ENCODE results near the gene RBP5. TPM values are rescaled to one million over a fixed set of nuclear protein-coding genes. Genes with fewer than 3 reads are reported as not detected.
A peak's percentile ranks its signal among the peaks of the same experiment; 100 is the strongest.

RBP5 gene, protein sequence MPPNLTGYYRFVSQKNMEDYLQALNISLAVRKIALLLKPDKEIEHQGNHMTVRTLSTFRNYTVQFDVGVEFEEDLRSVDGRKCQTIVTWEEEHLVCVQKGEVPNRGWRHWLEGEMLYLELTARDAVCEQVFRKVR
- total RNA-seq (2021) (not detected in 2 replicates), Bru-seq, nascent RNA (percentile 12 among the genes with signal in this experiment), BruChase-seq, experiment 1, labeled RNA remaining after a 2-hour chase (percentile 12 among the genes with signal in this experiment), BruChase-seq, experiment 2, labeled RNA remaining after a 6-hour chase (not detected)
- long read RNA-seq = 0 reads

DNA sequence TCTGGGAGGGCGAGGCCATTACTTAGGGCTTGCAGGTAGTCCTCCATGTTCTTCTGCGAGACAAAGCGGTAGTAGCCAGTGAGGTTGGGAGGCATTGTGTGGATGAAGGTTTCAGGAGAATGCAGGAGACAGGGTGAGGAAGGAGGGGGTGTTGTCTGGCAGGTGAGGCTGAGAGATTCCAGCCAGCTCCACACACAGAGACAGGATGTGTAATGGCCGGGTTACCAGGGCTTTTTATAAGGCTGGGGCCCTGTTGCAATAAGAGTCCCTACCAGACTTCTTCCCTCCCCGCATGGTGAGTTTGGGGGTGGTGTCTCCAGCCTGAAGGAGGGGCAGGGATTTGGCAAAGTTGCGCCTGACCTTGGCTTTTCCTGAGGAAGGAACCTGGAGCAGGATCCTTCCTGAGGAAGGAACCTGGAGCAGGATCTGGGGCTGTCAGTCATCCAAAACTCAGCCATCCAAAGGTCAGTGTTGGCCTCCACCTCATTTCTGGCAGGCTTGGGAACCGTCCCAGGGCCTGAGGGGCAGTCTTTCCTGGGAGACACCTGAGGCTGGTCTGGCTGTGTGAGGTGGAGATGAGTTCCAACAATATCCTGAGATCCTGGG, at the start of gene RBP5:
Gene RBP5, minus strand, starts transcription at position 209 of the 606 bp plus-strand sequence. Its CDS starts 114 bp downstream, at position 95.
- CTCF ChIA-PET = no interaction called here
- Histone ChIP-seq H3K4me1 (ENCODE audit: insufficient read depth, low read length, poor library complexity, severe bottlenecking) (no peaks in the 10 kb centered on the region), H3K36me3 (ENCODE audit: insufficient read depth, low read length, poor library complexity, severe bottlenecking) (no peaks in the 10 kb centered on the region), H3K27me3 (replicated peaks; ENCODE audit: insufficient read depth, low read depth, low read length, poor library complexity) (no peaks in the 10 kb centered on the region), H3K27ac (ENCODE audit: low read depth, low read length, poor library complexity, severe bottlenecking) (peak within 1 kb of the TSS; percentile 58), H3K4me3 (ENCODE audit: low read depth, low read length, poor library complexity, severe bottlenecking) (peak within 1 kb of the TSS; percentile 59), H3K9me3 (ENCODE audit: low read depth, low read length, poor library complexity, severe bottlenecking) (no peaks in the 10 kb centered on the region)
- DNase-seq (ENCODE audit: low spot score) = no peak
- TF ChIP-seq, protein P1, sequence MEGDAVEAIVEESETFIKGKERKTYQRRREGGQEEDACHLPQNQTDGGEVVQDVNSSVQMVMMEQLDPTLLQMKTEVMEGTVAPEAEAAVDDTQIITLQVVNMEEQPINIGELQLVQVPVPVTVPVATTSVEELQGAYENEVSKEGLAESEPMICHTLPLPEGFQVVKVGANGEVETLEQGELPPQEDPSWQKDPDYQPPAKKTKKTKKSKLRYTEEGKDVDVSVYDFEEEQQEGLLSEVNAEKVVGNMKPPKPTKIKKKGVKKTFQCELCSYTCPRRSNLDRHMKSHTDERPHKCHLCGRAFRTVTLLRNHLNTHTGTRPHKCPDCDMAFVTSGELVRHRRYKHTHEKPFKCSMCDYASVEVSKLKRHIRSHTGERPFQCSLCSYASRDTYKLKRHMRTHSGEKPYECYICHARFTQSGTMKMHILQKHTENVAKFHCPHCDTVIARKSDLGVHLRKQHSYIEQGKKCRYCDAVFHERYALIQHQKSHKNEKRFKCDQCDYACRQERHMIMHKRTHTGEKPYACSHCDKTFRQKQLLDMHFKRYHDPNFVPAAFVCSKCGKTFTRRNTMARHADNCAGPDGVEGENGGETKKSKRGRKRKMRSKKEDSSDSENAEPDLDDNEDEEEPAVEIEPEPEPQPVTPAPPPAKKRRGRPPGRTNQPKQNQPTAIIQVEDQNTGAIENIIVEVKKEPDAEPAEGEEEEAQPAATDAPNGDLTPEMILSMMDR (conservative IDR thresholded peaks at IDR 0.05; ENCODE audit: low read depth, low read length) = no peak
- no peak for TF ChIP-seq EZH2 (IDR thresholded peaks at IDR 0.05; ENCODE audit: borderline replicate concordance, low read depth, low read length, poor library complexity, severe bottlenecking)
- BruUV-seq (replicated peaks) = no TSS peak
- POLR2A ChIA-PET (ENCODE audit: low non-redundant PET) = no interaction called here
- intact Hi-C loops (cut with micrococcal nuclease; ENCODE audit: unreplicated experiment) = no loop called here

DNA sequence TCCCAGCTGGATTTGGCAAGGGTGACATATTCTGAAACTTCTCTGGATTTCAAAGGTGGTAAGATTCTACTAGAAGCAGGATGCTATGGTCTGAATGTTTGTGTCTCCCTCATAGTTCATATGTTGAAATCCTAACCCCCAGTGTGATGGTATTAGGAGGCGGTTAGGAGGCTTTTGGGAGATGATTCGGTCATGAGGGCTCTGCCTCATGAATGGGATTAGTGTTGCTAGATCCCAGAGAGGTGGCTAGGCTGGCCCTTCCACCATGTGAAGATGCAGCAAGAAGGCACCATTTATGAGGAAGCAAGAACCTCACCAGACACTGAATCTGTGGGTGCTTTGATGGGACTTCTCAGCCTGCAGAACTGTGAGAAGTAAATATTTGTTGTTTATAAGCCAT, 49.8 kb upstream of the RBP5 start:
- TF ChIP-seq EZH2 (IDR thresholded peaks at IDR 0.05; ENCODE audit: borderline replicate concordance, low read depth, low read length, poor library complexity, severe bottlenecking) = no peak
- TF ChIP-seq, protein P1 (conservative IDR thresholded peaks at IDR 0.05; ENCODE audit: low read depth, low read length) = no peak
- Histone ChIP-seq H3K27ac (ENCODE audit: low read depth, low read length, poor library complexity, severe bottlenecking) (no peak overlapping the region), H3K36me3 (ENCODE audit: insufficient read depth, low read length, poor library complexity, severe bottlenecking) (no peaks in the 10 kb centered on the region), H3K9me3 (ENCODE audit: low read depth, low read length, poor library complexity, severe bottlenecking) (no peaks in the 10 kb centered on the region), H3K4me3 (ENCODE audit: low read depth, low read length, poor library complexity, severe bottlenecking) (no peak overlapping the region), H3K27me3 (replicated peaks; ENCODE audit: insufficient read depth, low read depth, low read length, poor library complexity) (peaks cover 4% of the 10 kb centered on the region), H3K4me1 (ENCODE audit: insufficient read depth, low read length, poor library complexity, severe bottlenecking) (no peaks in the 10 kb centered on the region)
- ChIA-PET CTCF (no interaction called here), POLR2A (ENCODE audit: low non-redundant PET) (no interaction called here)
- intact Hi-C loops (cut with micrococcal nuclease; ENCODE audit: unreplicated experiment) = no loop called here
- DNase-seq (ENCODE audit: low spot score) = no peak
- BruUV-seq (replicated peaks) = no TSS peak

DNA sequence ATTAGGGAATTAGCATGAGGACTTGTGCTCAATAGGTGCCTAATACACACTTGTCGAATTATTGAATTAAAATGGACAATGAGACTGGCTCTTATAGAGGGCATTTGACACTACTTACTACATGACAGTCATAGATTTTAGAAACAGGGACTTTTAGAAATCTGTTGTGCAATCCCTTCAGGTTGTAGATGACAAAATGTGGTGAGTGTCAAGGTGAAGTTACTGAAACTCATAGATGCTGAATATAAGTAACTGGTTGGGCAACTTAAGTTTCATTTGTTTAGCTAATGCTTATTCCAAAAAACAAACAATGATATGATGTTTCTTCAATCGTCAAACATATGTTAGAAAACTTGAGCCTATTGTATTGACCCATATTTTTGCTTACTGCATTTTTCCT, 47.9 kb upstream of the RBP5 start:
- Histone ChIP-seq H3K27ac (ENCODE audit: low read depth, low read length, poor library complexity, severe bottlenecking) (no peak overlapping the region), H3K27me3 (replicated peaks; ENCODE audit: insufficient read depth, low read depth, low read length, poor library complexity) (peaks cover 4% of the 10 kb centered on the region), H3K36me3 (ENCODE audit: insufficient read depth, low read length, poor library complexity, severe bottlenecking) (no peaks in the 10 kb centered on the region), H3K4me3 (ENCODE audit: low read depth, low read length, poor library complexity, severe bottlenecking) (no peak overlapping the region), H3K4me1 (ENCODE audit: insufficient read depth, low read length, poor library complexity, severe bottlenecking) (no peaks in the 10 kb centered on the region), H3K9me3 (ENCODE audit: low read depth, low read length, poor library complexity, severe bottlenecking) (peaks cover 13% of the 10 kb centered on the region)
- ChIA-PET CTCF (no interaction called here), POLR2A (ENCODE audit: low non-redundant PET) (no interaction called here)
- intact Hi-C loops (cut with micrococcal nuclease; ENCODE audit: unreplicated experiment) = no loop called here
- BruUV-seq (replicated peaks) = no TSS peak
- no peak for DNase-seq (ENCODE audit: low spot score)
- TF ChIP-seq EZH2 (IDR thresholded peaks at IDR 0.05; ENCODE audit: borderline replicate concordance, low read depth, low read length, poor library complexity, severe bottlenecking) = no peak
- TF ChIP-seq, protein P1 (conservative IDR thresholded peaks at IDR 0.05; ENCODE audit: low read depth, low read length) = no peak

All from A673 (cell line).